Astrocyte (in vitro differentiated cells and primary cell): ENCODE measurements around the gene TENM4. TPM values are rescaled to one million over a fixed set of nuclear protein-coding genes. Genes with fewer than 3 reads are reported as not detected.

Experiments
- DNase-seq: peaks from one replicate; pipeline ENCODE4 v3.0.0-alpha.2; 2010; ENCODE audit warnings: low read depth
- FAIRE-seq: peaks from 2 replicates; lab custom pipeline; 2011; peaks lifted over from hg19 to GRCh38; lab: Jason Lieb, UNC
- H2AFZ ChIP-seq: 2 replicates; pipeline ENCODE4 v1.6.0; 2012; ENCODE audit warnings: low read depth, low read length, inconsistent platforms
- H3K27ac ChIP-seq: 2 replicates; pipeline ENCODE4 v1.5.1; 2011; ENCODE audit warnings: low read depth, low read length, inconsistent platforms
- H3K27me3 ChIP-seq: 2 replicates; pipeline ENCODE4 v1.6.0; 2011; ENCODE audit warnings: low read length, inconsistent platforms; ENCODE audit not compliant: insufficient read depth
- H3K36me3 ChIP-seq: 2 replicates; pipeline ENCODE4 v1.5.1; 2011; ENCODE audit warnings: low read length, inconsistent platforms; ENCODE audit not compliant: insufficient read depth
- H3K4me1 ChIP-seq: 2 replicates; pipeline ENCODE4 v1.5.1; 2011; ENCODE audit warnings: low read length, inconsistent platforms; ENCODE audit not compliant: insufficient read depth
- H3K4me2 ChIP-seq: 2 replicates; pipeline ENCODE4 v1.6.0; 2012; ENCODE audit warnings: low read length, inconsistent platforms
- H3K4me3 ChIP-seq: 2 replicates; pipeline ENCODE4 v1.5.1; 2011; ENCODE audit warnings: low read depth, mild to moderate bottlenecking, low read length, inconsistent platforms; ENCODE audit not compliant: insufficient read depth
- H3K79me2 ChIP-seq: 2 replicates; pipeline ENCODE4 v1.6.0; 2012; ENCODE audit warnings: mild to moderate bottlenecking, low read length, inconsistent platforms; ENCODE audit not compliant: insufficient read depth
- H3K9ac ChIP-seq: 2 replicates; pipeline ENCODE4 v1.6.0; 2012; ENCODE audit warnings: mild to moderate bottlenecking, low read length, inconsistent platforms
- H3K9me3 ChIP-seq: 2 replicates; pipeline ENCODE4 v1.5.1; 2012; ENCODE audit warnings: low read depth, mild to moderate bottlenecking, low read length, inconsistent platforms; ENCODE audit not compliant: insufficient read depth
- H4K20me1 ChIP-seq: 2 replicates; pipeline ENCODE4 v1.6.0; 2012; ENCODE audit warnings: low read length, inconsistent platforms; ENCODE audit not compliant: insufficient read depth
- H3K27ac Mint-ChIP-seq: one replicate; pipeline ENCODE4 v1.8.0; 2021; ENCODE audit warnings: mild to moderate bottlenecking, mixed read lengths; ENCODE audit not compliant: unreplicated experiment
- H3K27me3 Mint-ChIP-seq: one replicate; pipeline ENCODE4 v1.8.0; 2021; ENCODE audit warnings: low read depth, mixed read lengths; ENCODE audit not compliant: unreplicated experiment
- H3K36me3 Mint-ChIP-seq: one replicate; pipeline ENCODE4 v1.8.0; 2021; ENCODE audit warnings: low read depth, mixed read lengths; ENCODE audit not compliant: unreplicated experiment
- H3K4me1 Mint-ChIP-seq: one replicate; pipeline ENCODE4 v1.8.0; 2021; ENCODE audit warnings: low read depth, mixed read lengths; ENCODE audit not compliant: unreplicated experiment
- H3K4me3 Mint-ChIP-seq: one replicate; pipeline ENCODE4 v1.8.0; 2021; ENCODE audit warnings: mild to moderate bottlenecking, moderate library complexity, mixed read lengths; ENCODE audit not compliant: unreplicated experiment
- H3K9me3 Mint-ChIP-seq: one replicate; pipeline ENCODE4 v1.8.0; 2021; ENCODE audit warnings: mild to moderate bottlenecking, mixed read lengths; ENCODE audit not compliant: unreplicated experiment
- EZH2 ChIP-seq: IDR thresholded peaks from 2 replicates; pipeline ENCODE4 v1.6.1; 2012; ENCODE audit warnings: mild to moderate bottlenecking, low read length, inconsistent platforms; ENCODE audit not compliant: insufficient read depth
- total RNA-seq: library from RNA; stranded (reverse); gene quantifications from 2 replicates; pipeline ENCODE4 v1.2.1, GENCODE V29; 2021
- TF ChIP-seq, protein P1 (sequence below): IDR thresholded peaks from 2 replicates; pipeline ENCODE4 v1.5.1; 2011; ENCODE audit warnings: low read depth, mild to moderate bottlenecking, inconsistent platforms, low read length, moderate library complexity; ENCODE audit not compliant: insufficient read depth

The TENM4 gene
- total RNA-seq, 1 donor from 2014 or later: 7.5 TPM

DNA sequence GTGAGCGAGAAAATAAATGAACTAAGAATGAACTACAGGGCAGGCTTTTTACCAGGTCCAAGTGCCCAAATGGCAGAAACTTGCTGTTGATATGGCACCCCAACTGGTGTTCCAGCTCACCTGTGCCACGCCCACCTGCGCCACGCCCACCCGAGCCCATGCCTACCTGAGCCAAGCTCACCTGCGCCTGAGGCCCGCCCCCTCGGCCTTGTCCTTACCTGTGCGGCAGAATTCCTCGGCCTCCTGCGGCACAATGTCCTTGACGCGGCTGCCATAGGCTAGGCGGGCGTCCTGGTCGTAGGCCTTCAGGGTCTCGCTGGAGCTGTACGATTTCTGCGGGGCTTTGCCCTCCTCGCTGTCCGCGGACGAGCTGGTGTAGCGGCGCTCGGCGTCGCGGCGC is 371.3 kb downstream of the TENM4 start:
- Mint-ChIP-seq H3K4me1 (no peaks in the 10 kb centered on the region), H3K27me3 (peaks cover 26% of the 10 kb centered on the region), H3K36me3 (peaks cover 2% of the 10 kb centered on the region), H3K4me3 (no peak overlapping the region), H3K9me3 (peaks cover 2% of the 10 kb centered on the region), H3K27ac (no peak overlapping the region)
- Histone ChIP-seq H3K36me3 (no peaks in the 10 kb centered on the region), H3K4me3 (no peak overlapping the region), H3K9ac (no peak overlapping the region), H2AFZ (no peak overlapping the region), H3K27me3 (no peaks in the 10 kb centered on the region), H3K27ac (no peak overlapping the region), H3K9me3 (no peaks in the 10 kb centered on the region), H4K20me1 (no peaks in the 10 kb centered on the region), H3K4me2 (no peak overlapping the region), H3K79me2 (no peaks in the 10 kb centered on the region), H3K4me1 (peaks cover 5% of the 10 kb centered on the region)
- TF ChIP-seq, protein P1, sequence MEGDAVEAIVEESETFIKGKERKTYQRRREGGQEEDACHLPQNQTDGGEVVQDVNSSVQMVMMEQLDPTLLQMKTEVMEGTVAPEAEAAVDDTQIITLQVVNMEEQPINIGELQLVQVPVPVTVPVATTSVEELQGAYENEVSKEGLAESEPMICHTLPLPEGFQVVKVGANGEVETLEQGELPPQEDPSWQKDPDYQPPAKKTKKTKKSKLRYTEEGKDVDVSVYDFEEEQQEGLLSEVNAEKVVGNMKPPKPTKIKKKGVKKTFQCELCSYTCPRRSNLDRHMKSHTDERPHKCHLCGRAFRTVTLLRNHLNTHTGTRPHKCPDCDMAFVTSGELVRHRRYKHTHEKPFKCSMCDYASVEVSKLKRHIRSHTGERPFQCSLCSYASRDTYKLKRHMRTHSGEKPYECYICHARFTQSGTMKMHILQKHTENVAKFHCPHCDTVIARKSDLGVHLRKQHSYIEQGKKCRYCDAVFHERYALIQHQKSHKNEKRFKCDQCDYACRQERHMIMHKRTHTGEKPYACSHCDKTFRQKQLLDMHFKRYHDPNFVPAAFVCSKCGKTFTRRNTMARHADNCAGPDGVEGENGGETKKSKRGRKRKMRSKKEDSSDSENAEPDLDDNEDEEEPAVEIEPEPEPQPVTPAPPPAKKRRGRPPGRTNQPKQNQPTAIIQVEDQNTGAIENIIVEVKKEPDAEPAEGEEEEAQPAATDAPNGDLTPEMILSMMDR: no peak
- no peak for TF ChIP-seq EZH2
- DNase-seq (no peak), FAIRE-seq (no peak)

DNA sequence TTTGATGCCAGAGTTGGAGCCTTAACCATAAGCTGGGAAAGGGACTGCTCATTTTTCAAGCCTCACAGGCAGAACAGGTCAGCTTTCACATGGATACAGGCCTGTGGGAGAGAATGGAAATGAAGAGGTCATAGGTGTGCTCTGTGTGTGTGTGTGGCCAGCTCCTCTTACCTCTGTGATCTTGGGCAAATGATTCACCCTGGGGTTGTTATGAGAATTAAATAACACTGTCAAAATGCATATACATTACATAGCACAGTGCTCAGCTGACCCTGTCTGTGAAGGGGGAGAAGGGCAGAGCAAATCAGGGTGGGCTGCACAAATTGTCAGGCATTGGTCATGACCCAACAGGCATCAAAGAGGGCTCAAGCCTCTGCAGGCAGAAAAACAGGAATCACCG is 372.5 kb downstream of the TENM4 start:
- H3K27me3 ChIP-seq: no peaks in the 10 kb centered on the region
- H3K9me3 ChIP-seq: no peaks in the 10 kb centered on the region
- Mint-ChIP-seq H3K36me3 (no peaks in the 10 kb centered on the region), H3K27me3 (peaks cover 26% of the 10 kb centered on the region), H3K4me3 (no peak overlapping the region), H3K27ac (no peak overlapping the region), H3K4me1 (no peaks in the 10 kb centered on the region), H3K9me3 (no peaks in the 10 kb centered on the region)
- no peaks in the 10 kb centered on the region for H3K79me2 ChIP-seq
- H2AFZ ChIP-seq: no peak overlapping the region
- no peak for TF ChIP-seq EZH2
- TF ChIP-seq, protein P1: no peak
- H3K36me3 ChIP-seq: no peaks in the 10 kb centered on the region
- H3K4me1 ChIP-seq: peaks cover 5% of the 10 kb centered on the region
- no peak overlapping the region for H3K4me2 ChIP-seq
- no peak for FAIRE-seq
- DNase-seq: no peak
- no peak overlapping the region for H3K9ac ChIP-seq
- H3K4me3 ChIP-seq: no peak overlapping the region
- H3K27ac ChIP-seq: no peak overlapping the region
- no peaks in the 10 kb centered on the region for H4K20me1 ChIP-seq

DNA sequence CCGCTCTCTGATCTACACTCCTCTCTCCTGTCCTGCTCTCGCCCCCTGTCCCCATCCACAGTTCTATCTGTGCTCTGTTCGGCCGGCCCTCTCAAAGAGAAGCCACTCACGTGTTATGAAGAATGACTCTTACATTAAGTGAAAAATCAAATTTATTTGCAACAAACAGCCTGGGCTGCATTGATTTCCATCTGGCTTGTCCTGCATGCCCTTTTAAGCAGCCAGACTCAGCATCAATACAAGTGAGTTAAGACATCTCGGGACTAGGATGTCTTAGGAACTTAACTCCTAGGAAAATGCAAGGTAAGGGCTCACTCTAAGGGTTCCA is 373.5 kb downstream of the TENM4 start:
- no peaks in the 10 kb centered on the region for H3K27me3 ChIP-seq
- H3K4me2 ChIP-seq: peak overlapping the region; percentile 75
- FAIRE-seq: no peak
- no peak overlapping the region for H3K27ac ChIP-seq
- peak overlapping the region; percentile 62 for H2AFZ ChIP-seq
- TF ChIP-seq EZH2: no peak
- TF ChIP-seq, protein P1: no peak
- H3K4me1 ChIP-seq: peaks cover 5% of the 10 kb centered on the region
- H3K79me2 ChIP-seq: no peaks in the 10 kb centered on the region
- no peaks in the 10 kb centered on the region for H4K20me1 ChIP-seq
- Mint-ChIP-seq H3K36me3 (no peaks in the 10 kb centered on the region), H3K27me3 (peaks cover 26% of the 10 kb centered on the region), H3K27ac (no peak overlapping the region), H3K4me1 (no peaks in the 10 kb centered on the region), H3K9me3 (no peaks in the 10 kb centered on the region), H3K4me3 (no peak overlapping the region)
- H3K36me3 ChIP-seq: no peaks in the 10 kb centered on the region
- H3K9me3 ChIP-seq: no peaks in the 10 kb centered on the region
- H3K4me3 ChIP-seq: no peak overlapping the region
- no peak for DNase-seq
- peak overlapping the region; percentile 25 for H3K9ac ChIP-seq
